HT-29 (cell line): Measurements from ENCODE around the gene MAP7D1. TPM values are rescaled to one million over a fixed set of nuclear protein-coding genes. Genes with fewer than 3 reads are reported as not detected.
"Not testable (repeated sequence)": the region's sequence is repeated elsewhere in the genome, so short reads cannot be mapped to it uniquely, and the experiment has no call there.

Source experiments
- DNase-seq: peaks from one replicate; pipeline ENCODE4 v3.0.0-alpha.2; 2015; ENCODE audit warnings: low spot score
- total RNA-seq: library from RNA; depleted of rRNA; stranded (reverse); fragments of >200 nt; shearing (Covaris generic); gene quantifications from 2 replicates; pipeline ENCODE4 v1.2.3, GENCODE V29; 2014

MAP7D1 gene
- total RNA-seq, 1 experiment from 2014 or later: 76.6 TPM

DNA sequence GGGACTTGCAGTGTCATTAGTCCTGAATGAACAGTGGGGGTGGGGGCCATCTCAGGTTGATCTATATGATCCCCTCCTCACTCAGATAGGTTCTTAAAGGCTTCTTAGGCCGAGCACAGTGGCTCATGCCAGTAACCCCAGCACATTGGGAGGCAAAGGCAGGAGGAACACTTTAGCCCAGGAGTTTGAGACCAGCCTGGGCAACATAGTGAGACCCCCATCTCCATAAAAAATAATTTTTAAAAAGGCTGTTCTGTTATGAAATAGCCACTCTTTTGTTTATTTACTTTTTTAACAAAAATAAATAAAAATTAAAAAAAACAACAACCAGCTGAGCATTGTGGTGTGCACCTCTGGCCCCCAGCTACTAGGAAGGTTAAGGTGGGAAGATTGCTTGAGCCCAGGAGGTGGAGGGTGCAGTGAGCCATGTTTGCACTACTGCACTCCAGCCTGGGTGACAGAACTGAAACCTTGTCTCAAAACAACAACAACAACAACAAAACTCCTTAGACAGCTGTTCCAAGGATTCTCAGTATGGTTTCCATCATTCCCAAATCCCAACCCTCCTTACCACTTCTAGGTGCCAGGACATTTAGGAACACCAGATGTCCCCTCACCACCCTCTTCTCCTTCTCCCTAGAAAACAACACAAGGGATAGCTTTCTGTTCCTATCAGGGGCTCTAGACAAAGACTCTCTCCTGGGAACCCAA, 4.7 kb upstream of the MAP7D1 start:
- DNase-seq: no peak

DNA sequence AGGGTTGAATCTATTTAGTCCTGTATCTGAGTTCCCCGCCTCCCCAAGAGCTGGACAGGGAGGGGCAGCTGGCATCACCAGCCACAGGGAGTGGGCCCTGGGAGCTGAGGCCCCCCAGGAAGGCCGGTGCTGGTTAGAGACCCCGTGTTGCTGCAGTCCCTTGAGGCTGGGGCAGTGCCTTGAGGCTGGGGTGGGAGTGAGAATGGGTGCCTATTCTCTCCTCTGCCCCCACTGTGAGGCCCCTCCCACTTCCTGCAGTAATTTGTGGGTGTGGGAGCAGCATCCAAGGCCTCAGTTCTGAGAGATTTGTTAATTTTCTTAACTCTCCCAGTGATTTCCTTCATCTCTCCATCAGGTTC, 4.1 kb upstream of the MAP7D1 start:
- DNase-seq: no peak

DNA sequence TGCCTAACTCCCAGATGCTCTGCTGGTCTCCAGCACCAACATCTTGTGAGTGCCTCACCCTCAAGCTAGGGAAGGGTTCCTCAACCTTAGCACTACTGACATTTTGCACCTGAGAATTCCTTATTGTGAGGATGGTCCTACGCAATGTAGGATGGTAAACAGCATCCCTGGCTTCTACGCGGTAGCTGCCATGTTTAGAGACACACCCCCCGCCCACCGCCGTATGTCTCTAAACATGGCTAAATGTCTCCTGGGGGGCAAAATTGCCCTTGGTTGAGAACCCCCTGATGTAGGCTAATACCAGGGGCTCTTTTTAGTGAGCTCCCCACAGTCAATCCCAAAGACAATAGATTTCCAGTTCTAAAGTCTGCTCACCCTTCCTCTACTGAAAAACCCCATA, 2.5 kb upstream of the MAP7D1 start:
- no peak for DNase-seq

DNA sequence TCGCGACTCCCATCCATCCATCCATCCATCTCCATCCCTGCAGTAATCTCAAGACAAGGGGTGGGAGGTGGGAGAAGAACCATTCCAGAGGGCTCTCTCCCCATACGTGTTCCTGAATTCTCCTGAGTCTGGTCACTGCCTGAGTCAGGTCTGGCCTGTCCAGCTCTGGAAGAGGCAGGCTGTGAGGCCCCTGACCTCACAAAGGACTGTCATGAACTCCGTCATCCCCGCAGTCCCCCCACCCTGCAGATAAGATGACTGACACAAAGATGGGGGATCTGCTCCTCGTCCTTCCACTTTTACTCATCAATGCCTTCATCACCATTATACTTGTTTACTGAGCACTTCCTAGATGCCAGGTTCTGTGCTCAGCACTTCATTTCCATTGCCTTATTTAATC, 1.6 kb upstream of the MAP7D1 start:
- no peak for DNase-seq

DNA sequence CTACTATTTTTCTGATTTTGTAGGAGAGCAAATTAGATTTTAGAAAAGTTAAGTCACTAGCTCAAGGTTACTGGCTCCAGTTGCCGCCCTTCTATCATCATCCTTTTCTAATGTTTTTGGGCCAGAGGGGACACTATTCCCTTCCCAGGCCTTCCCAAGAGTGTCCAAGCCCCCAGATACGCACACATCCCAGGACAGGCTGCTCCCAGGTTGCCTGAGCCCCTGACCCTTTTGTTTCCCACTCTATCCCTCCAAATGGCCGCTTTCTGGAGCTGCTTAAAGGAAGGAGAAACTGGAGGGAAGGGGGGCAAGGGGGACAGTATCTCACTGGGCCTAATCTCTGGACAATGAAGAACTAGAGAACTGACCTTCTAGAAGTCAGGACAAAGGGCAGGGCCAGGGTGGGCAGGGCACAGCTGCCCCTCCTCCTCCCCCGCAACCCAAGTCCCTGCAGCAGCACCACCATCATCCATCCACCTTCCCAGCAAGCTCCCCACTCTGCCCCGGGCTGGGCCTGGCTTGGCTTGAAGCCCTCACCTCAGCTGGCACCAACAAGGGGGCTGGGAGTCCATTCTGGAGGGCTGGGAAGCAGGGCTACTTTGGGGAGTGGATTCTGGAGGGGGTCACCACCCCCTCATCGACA, 1.1 kb upstream of the MAP7D1 start:
- no peak for DNase-seq

DNA sequence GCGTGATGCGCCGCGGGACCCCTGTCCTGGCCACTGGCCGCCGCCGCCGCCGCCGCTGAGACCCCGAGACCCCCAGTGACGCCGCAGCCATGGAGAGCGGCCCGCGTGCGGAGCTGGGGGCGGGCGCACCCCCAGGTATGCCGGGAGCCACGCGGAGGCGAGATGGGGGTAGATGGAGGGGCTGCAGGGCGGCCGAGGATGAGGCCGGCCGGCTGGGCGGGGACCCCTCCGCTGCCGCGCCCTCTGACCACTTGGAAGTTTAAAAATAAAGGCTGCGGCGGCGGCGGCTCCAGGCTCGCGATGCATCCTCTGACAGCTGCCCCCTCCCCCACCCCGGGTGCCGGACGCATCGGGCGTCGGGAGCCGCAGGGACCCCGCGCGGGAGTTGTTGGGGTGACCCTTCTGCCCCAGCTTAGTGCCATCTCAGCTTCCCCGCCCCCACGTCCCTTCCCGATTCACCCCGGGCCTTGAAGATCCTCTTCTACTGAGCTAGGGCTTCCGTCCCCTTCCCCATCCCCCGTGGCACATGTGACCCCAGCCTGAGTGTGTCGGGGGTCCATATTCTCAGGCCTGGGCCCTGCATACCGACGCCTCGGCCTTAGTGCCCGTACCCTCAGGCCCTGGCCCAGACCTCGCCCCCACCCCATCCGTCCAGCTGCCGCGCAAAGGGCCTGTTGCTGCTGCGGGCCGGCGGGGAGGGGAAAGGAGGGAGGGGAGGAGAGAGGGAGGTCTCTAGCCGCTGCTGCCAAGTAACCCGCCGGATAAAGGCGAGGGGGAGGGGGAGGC, 562 bp downstream of the MAP7D1 start:
- DNase-seq: peak; percentile 48

DNA sequence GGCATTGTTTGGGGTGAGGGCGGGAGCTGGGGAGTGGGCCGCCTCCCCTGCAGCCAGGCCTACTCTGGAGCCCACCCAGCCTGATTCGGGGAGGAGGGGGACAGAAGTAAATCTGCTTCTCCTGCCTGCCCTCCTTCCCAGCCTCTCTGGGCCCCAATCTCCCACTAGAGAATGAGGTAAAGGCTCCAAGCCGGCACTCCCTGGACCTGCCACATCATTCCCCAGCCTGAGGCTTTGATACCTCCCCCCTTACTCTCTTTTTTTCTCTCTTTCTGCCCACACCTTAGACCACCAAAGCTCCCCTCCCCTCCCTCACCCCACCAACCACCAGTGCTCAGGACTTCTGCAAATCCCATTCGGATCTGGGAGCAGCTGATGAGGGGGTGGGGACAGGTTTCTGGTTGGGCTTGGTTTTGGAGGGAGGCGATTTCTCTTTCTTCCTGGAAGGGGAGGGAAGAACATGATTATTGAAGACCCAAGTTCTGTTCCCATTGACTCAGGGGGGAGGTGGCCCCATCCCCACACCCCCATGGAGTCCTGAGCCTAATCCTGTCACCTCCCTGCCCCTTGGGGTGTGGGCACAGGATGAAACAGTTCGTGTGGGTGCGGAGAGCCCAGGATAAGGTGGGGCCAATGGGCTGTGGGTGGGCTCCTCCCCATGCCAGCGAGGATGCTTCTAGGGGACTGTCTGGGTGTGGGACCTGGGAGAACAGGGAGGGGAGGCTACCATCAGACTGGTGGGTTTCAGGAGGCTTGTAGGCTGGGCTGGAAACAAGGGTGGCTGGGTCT, 1.3 kb downstream of the MAP7D1 start:
- DNase-seq: peak; percentile 29

DNA sequence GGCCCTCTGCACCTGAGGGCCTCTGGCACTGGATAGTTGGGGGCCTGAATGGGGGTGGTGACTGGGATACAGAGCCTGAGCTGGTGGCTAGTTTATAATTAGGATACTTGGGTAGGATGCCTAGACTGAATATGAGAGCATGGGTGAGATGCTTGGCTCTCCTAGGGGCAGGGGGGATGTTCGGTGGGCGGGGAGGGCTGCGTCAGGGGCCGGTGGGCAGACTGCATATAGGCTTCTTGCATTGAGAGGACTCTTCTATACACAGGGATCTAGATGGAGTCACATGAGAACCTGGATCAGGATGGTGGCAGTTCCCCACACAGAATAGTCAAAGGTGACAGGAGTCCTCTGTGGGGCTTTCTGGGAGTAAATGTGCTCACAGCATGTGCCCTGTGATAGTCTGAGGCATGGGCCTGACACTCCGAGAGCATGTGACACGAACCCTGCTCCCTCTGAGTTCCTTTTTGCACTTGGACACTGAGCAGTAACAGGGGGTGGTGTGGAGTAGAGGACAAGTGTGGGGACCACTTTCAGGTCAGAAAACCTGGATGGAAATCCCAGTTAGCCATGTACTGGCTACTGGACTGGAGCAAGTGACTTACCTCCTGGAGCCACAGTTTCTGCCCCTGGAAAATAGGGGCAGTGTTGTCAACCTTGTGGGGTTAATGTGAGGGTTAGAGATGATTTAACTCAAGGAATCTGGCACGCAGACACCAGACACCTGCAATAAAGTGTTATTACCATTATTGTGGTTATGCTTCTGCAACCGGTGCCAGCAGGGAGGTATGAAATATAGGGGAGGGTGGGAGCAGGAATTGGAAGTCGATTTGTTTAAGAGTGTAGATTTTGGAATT, 2.2 kb downstream of the MAP7D1 start:
- no peak for DNase-seq

DNA sequence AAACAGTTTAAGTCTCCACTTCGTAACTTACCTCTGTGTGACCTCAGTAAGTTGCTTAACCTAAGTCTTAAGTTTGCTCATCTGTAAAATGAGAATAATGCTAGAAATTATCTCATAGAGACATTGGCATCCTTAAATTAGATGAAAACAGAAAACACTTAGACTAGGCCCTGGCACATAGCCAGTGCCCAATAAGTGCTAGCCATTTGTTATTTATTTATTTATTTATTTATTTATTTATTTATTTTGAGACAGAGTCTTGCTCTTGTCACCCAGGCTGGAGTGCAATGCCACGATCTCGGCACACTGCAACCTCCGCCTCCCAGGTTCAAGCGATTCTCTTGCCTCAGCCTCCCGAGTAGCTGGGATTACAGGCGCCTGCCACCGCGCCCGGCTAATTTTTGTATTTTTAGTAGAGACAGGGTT, 2.9 kb downstream of the MAP7D1 start:
- not testable (repeated sequence) for DNase-seq

DNA sequence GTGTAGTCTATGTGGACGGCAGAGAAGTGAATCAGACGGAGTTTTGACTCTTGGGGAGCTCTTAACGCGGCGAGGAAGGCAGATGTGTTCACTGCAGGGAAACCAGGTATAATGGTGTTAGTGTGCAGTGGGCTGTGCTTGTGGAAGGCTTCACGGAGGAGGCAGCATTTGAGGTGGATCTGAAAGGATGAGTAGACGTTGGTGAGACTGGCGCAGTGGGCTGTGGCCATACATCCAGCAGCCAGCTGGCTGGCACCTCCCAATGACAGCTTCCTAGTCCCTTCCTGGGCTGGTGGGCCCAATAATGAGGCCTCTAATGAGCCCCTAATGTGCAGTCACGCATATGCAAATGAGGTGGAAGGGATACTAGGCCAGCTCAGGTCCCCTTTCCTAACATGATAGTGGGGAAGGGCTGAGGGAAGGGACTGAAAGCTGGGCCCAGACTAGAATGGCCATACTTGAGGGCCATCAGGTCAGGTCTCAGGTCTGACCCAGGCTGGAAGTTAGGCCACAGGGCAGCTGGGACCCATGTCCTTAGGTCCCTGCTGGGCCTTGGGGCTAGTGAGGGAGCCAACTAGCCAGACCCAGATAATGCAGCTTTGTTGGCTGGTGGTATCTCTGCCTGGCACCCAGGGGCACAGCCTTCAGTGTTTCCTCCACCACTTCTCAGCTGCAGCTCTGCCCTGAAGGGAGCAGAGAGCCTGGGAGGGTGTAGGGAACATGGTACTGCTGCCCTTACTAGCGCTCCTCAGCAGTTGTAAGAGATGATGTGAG, 3.8 kb downstream of the MAP7D1 start:
- no peak for DNase-seq

DNA sequence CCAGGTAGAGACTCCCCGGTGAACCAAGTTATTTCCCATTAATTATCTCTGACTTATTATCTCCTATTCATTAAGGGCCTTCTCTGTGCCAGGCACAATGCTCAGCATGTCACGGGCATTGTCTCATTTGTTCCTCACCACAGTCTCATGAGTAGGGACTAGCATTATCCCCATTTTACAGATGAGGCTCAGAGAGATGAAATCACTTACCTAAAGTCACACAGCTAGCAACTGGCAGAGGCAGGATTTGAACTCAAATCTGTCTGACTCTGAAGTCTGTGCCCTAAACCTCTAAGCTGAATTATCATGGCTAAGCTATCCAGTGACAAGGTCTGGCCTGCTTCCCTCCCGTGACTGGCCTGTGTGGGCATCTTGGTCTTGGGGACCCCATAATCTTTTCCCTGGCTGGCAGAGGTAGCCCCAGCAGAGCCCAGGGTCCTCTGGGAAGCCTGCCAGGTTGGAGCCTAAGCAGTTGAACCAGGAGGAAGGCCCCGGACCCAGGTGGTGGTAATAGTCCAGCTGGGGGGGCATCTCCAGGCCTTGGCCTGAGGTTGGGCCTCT, 4.5 kb downstream of the MAP7D1 start:
- peak; percentile 3 for DNase-seq

DNA sequence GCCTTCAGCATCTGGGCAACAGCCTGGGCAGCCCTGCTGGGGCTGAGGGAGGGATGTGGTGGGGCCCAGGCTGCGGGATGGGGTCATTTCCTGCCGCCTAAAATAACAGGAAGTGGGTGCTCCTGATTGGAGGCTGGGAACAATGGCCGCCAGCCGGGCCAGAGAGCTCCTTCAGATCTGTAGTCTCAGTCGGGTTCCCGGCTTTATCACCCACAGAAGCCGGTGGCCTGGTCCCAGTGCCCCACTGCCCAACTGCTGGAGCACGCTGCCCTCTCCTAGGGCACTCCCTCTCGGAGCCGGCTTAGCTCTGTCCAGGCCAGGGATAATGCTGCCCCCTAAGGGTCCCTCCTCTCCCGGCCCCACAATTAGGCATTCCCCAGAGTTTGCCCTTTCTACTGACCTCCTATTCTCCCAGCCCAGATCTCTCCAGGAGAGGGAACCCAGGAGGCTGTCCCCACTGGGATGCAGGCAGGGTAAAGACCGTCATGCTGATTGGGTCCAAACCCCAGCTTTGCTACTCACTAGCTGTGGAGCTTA, 5.1 kb downstream of the MAP7D1 start:
- DNase-seq: peak; percentile 51

DNA sequence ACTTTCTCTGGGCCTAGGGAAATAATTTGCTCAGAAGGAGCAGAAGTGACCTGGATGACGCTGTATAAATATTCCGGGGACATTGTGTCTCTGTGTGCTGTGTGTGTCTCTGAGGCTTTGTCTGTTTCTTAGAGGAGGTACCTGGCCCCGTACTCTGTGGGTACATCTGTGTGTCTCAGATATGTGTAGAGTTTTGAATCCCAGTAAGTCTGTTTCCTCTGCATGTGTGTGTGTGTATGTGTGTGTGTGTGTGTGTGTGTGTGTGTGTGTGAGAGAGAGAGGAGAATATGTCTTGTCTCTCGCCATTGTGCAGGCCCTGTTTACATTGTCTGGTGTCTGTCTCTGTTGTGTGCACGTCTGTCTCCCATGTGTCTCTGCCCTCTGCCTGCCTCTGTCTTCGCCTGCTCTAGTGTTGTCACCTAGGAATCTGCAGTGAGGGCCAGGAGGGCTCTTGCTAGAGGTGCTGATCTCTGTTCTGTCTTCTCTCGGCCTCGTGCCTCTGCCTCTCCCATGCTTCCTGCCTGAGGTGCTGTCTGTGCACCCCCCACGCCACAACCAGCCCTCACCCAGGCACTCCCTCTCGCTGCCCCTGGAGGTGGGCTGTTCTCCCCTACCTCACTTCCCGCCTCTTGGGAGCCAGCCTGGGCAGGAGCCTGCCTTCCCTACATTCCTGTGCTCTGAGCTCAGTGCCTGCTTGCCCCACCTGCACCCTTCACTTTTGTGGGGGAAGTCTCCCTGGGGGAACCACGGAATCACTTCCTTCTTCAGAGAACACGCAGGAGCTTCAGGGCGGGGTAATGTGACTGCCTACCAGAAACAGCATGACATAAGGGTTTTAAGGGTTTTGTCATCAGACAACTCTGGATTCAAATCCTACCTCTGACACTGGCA, 5.9 kb downstream of the MAP7D1 start:
- peak; percentile 62 for DNase-seq

DNA sequence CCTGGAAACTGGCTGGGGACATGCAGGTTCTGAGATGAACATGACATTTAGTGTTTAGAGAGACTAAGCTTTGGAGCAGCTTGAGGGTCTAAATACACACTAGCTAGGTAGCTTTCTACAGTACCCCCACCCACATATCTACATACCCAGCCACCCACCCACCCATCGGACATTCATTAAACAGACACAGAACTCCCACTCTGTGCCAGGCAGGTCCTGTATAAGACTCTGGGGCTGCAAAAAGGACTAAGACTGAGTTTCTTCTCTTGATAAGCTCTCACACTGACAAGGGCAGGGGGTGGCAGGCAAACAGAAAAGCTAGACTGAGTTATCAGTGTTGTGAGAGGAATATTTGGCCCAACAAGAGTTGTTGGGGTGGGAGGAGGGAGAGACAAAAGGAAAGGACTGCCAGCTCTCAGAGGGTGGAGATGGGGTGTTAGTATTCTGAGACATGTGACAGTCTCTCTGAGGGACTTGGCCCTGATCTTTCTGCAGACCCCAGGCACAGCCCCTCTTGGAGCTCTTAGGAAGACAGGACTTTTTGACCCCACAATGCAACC, 6.8 kb downstream of the MAP7D1 start:
- no peak for DNase-seq

DNA sequence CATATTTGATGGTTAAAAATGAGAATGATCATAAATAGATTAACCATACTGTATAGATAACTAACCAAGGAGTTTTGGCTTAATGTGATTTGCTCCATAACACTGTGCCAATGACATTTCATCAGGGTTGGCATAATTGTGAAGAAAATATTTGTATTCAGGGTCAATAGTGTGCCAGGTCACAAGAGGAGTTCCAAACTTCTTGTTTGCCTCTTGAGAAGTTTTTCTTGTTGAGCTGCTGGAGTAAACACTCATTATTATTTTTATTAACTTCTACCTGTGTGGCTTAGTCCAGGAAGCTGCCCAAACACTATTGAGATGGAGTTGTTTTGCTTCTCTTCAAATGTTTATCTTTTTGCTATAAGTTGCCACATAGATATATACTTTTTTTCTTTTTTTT, 7.5 kb downstream of the MAP7D1 start:
- DNase-seq: no peak

DNA sequence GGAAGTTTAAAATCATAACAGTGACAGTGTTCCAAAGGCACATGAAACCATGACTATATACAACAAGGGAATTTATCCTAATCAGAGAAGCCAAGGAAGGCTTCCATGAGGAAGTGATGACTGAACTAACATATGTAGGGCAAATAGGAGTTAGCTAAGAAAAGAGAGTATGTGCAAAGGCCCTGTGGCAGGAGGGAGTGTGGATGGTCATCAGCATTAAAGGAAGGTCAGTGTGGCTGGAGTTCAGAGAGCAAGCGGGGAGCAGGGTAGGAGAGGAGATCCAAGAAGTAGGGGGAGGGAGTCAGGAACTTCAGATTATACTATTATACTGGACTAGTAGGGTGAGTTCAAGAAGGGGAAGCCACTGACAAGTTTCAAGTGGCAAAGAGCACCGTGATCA, 8.4 kb downstream of the MAP7D1 start:
- no peak for DNase-seq

DNA sequence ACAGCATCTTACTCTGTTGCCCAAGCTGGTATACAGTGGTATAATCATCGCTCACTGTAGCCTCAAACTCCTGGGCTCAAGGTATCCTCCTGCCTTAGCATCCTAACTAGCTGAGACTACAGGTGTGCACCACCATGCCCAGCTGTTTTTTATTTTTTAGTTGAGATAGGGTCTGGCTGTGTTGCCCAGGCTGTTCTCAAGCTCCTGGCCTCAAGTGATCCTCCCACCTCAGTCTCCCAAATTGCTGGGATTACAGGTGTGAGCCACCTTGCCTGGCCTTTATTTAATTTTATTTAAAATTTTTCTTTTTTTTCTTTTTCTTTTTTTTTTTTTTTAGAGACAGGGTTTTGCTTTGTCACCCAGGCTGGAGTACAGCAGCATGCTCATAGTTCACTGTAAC, 9.2 kb downstream of the MAP7D1 start:
- no peak for DNase-seq

DNA sequence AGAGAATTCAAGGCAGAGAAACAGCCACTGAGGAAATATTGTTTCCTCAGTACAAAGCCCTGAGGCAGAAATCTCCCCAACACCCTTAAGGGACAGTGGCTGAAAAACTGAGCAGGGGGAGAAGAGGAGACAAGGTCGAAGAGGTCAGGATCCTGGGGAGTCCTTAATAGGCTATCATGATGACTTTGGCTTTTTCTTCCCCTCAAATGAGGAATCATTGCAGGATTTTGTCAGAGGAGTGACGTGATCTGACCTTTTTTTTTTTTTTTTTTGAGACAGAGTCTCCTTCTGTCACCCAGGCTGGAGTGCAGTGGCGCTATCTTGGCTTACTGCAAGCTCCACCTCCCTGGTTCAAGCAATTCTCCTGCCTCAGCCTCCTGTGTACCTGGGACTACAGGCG, 10.2 kb downstream of the MAP7D1 start:
- DNase-seq: no peak
